22Rv1 (cell line): ENCODE measurements around the gene CFAP46.

Experiments used
- ZFX ChIP-seq: fragments of 450-650 bp; IDR thresholded peaks from 2 replicates; pipeline ENCODE4 v1.6.1; 2017; ENCODE audit warnings: antibody characterized with exemption, borderline replicate concordance
- TF ChIP-seq, protein P1 (sequence below): fragments of 450-650 bp; IDR thresholded peaks from 2 replicates; pipeline ENCODE4 v1.5.1; 2017; ENCODE audit warnings: mild to moderate bottlenecking

DNA sequence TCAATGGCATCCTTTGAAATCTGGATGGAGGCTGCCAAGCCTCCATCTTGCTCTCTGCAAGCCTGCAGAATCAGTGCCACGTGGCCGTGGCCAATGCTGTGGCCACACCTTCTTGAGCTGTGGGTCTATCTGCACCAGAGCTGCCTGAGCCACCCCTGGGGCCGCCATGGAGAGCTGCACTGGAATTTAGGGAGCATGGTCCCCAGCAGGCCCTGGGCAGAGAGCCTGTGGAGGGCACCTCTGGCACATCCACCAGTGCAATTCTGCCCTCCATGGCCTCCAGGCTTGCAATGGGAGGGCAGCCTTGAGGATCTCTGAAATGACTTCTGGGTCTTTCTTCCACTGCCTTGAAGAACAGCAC, 100.8 kb downstream of the CFAP46 start:
- TF ChIP-seq, protein P1, sequence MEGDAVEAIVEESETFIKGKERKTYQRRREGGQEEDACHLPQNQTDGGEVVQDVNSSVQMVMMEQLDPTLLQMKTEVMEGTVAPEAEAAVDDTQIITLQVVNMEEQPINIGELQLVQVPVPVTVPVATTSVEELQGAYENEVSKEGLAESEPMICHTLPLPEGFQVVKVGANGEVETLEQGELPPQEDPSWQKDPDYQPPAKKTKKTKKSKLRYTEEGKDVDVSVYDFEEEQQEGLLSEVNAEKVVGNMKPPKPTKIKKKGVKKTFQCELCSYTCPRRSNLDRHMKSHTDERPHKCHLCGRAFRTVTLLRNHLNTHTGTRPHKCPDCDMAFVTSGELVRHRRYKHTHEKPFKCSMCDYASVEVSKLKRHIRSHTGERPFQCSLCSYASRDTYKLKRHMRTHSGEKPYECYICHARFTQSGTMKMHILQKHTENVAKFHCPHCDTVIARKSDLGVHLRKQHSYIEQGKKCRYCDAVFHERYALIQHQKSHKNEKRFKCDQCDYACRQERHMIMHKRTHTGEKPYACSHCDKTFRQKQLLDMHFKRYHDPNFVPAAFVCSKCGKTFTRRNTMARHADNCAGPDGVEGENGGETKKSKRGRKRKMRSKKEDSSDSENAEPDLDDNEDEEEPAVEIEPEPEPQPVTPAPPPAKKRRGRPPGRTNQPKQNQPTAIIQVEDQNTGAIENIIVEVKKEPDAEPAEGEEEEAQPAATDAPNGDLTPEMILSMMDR: no peak
- TF ChIP-seq ZFX: no peak
